Cardiac septum (tissue), 1 donor: ENCODE measurements around the gene MOCS3. TPM values are rescaled to one million over a fixed set of nuclear protein-coding genes. Genes with fewer than 3 reads are reported as not detected.
"Not testable (repeated sequence)": the region's sequence is repeated elsewhere in the genome, so short reads cannot be mapped to it uniquely, and the experiment has no call there.

Experiments
- DNase-seq: peaks from one replicate; pipeline ENCODE4 v3.0.0-alpha.2; 2020; ENCODE audit warnings: low spot score
- intact Hi-C: fragments of 100-400 bp; cut with DNase I; formaldehyde crosslinking; loops from one replicate; pipeline ENCODE4 v1.14.0; 2022
- total RNA-seq: library from RNA; stranded (reverse); fragmentation: NEBNext Ultra II Directional; extraction: Animal tissue kit (Norgen Biotek cat#: 25700); gene quantifications from one replicate; pipeline ENCODE4 v1.2.1, GENCODE V29; 2021
- donor health status: DM: no; HTN: no; CAD: no.

The MOCS3 gene
- total RNA-seq, 1 donor from 2014 or later: 2.8 TPM

- no peak for DNase-seq
- intact Hi-C loops: no loop called here
Observed at GRCh38 chr20:50977066-50978021, 18.7 kb downstream of the MOCS3 start.

DNA sequence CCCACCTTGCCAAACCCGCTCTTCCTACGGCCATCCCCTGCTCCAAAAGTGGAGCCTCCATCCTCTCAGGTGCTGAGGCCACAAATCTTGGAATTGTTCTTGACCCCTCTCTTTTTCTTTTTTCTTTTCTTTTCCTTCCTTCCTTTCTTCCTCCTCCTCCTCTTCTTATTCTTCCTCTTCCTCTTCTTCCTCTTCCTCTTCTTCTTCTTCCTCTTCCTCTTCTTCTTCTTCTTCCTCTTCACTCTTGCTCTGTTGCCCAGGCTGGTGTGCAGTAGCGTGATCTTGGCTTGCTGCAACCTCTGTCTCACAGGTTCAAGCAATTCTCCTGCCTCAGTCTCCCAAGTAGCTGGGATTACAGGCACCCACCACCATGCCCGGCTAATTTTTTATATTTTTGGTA is 19.9 kb downstream of the MOCS3 start:
- intact Hi-C loops, DNase-seq: not testable (repeated sequence)

DNA sequence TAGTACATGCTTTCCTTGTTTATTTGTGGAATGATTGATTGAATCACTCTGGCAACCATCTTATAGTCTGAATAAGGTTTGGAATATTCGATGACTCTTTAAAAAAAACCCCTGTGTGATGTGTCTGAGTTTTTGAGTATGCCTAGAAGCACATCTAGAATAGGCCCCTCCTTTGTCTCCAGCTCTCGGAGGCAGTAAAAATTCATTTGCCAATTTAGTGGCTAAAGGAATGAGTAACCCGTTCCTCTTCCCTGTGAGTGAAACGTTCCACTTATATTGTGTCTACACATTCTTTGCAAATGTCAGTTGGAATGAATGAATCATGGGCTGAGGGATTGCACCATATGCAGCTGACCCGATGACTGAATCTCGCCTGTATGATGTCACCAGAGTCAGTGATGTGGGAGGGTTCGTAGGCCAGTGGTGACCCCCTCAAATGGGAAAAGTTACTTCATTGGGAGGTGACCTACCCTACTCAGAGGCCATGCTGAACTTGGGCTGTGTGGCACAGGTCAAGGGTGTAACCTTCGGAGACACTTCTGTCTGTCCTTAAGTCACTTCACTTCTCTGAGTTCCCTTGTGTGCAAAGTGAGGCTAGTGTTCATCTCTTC is 21.6 kb downstream of the MOCS3 start:
- no peak for DNase-seq
- intact Hi-C loops: loop anchor here (10.0 kb wide), 1 partner anchor 615 kb away; no protein-coding TSS in a partner anchor

DNA sequence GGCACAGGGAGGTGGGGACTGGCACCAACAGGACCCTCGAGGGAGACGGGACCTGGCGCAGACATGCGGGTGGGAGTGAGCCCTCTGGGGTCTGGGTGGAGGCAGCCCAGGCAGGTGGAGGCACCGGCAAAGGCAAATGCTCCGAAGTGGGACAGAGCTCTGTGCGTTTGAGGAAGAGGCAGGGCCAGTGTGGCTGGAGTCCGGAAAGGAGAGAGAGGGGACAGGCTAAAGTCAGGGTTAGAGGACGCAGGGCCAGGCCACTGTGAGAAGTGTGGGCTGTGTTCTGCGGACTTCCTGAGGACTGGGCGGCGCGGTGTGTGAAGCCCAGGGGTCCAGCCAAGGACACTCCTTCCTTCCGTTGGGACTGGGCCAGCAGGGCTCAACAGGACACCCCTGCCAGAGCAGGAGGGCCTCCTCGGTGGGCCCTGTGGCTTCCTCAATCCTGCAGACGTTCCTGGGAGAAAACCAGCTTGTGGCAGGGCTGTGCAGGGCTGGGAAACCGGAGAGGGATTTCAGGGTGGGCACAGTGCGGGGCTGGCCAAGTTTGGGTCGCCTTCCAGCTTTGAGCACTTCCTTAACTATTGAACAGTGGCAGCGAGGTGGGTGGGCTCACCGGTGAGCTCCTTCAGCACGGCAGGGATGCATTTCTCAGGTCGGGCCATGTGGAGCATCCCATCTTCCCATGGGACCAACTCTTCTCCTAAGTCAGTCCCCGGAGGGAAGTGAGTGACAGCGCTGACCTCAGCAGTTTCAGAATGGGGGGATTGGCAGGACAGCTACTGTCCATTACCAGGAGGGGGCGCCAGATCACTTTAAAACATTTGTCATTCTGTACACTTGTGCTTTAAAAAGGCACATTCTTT is 22.5 kb downstream of the MOCS3 start:
- intact Hi-C loops: loop anchor here (10.0 kb wide), 1 partner anchor 614 kb away; no protein-coding TSS in a partner anchor
- DNase-seq: no peak

DNA sequence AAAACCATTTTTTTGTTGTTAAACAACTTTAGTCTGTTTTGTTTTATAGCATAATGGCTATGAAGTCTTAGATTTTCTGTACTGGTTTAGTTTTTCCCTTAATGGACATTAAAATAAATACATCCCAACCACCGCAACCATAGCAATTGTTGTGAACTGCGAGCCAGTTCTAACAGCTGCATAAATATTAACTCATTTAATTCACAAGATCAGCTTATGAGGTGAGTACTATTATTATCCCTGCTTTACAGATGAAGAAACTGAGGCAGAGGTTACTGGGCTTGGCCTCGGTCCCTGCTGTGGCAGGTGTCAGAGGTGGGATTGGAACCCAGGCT is 23.1 kb downstream of the MOCS3 start:
- DNase-seq: no peak
- intact Hi-C loops: loop anchor here (10.0 kb wide), 1 partner anchor 613 kb away; no protein-coding TSS in a partner anchor

DNA sequence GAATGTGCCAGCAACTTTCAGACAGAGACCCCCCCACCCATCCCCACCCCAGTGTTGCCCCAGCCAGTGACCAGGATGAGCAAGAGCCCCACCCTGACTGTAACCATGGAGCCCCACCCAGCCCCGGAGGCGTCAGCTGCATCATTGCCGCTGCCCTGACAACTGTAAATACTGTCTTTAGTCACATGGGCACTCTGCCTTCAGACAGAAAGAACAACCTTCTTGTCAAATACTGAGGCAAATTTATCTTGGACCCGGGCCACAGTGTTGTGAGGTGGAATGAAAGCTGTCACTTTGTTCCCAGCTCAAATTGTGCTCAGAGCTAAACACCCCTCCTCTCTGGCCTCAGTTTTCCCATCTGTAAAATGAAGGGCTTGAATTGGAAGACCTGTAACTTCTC is 23.7 kb downstream of the MOCS3 start:
- DNase-seq: no peak
- intact Hi-C loops: loop anchor here (10.0 kb wide), 1 partner anchor 612 kb away; no protein-coding TSS in a partner anchor

DNA sequence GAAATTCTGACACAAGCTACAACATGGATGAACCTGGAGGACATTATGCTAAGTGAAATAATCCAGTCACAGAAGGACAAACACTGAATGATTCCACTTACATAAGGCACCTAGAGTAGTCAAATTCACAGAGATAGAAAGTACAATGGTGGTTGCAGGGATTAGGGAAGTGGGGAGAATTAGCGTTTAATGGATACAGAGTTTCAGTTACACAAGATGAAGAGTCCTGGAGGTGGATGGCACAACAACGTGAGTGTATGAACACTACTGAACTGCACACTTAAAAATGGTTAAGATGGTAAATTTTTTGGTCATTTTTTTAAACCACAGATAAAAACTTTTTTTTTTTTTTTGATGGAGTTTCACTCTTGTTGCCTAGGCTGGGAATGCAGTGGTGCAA is 24.7 kb downstream of the MOCS3 start:
- no peak for DNase-seq
- intact Hi-C loops: loop anchor here (10.0 kb wide), 1 partner anchor 611 kb away; no protein-coding TSS in a partner anchor

GRCh38 chr20:50987493-50988210 is 29.0 kb downstream of the MOCS3 start:
- DNase-seq: no peak
- intact Hi-C loops: loop anchor here (2.0 to 10.0 kb wide), 2 partner anchors 319 to 607 kb away; no protein-coding TSS in a partner anchor

DNA sequence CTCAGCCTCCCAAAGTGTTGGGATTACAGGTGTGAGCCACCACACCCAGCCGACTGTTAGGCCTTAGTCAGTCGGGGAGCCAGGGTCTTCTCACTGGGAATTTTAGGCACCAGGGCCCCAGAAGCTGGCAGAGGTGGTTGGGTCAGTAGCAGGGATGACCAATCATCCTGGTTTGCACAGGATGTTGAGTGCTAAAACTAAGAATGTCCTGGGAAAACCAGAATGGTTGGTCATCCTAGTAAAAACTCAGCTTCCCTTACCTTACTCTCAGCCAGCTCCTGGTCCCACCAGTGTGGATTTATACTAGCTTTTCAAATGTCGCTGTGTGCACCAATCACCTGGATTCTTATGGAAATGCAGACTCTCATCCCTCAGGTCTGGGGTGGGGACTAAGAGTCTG is 32.5 kb downstream of the MOCS3 start:
- intact Hi-C loops: no loop called here
- DNase-seq: no peak

- intact Hi-C loops: no loop called here
- DNase-seq: no peak
Observed at GRCh38 chr20:50992336-50992732, 33.7 kb downstream of the MOCS3 start.

DNA sequence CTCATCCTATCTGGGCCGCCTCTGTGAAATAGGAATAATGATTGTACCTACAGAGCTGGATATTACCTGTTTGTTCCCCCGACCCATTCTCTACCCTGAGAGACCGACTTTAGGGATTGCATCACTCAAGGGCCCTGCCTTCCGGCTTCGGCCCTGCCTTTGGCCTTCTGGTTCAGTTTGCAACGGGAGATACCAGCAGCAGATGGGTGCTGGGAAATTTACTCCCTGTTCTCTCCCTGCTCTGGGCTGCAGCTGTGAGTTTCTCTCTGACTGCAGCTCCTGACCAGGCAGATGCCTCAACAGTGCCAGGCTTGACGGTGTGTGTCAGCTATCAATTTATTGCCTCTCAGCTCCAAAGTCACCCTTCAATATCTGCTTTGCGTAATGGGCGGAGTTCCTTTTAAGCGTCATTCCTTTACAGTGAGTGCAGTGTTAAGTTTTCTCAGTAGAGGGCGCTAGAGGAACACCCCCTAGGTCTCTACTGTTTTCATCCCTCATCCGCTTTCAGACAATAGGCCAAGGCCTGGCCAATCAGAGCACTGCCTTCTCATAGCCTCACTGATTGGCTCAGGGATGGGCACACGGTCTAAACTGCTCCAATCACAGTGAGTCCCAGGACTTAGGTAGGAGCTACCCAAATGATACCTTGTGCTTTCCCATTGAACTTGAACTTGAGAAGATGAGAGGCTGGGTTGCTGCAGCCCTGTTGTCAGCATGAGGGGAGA is 34.3 kb downstream of the MOCS3 start:
- intact Hi-C loops: no loop called here

DNA sequence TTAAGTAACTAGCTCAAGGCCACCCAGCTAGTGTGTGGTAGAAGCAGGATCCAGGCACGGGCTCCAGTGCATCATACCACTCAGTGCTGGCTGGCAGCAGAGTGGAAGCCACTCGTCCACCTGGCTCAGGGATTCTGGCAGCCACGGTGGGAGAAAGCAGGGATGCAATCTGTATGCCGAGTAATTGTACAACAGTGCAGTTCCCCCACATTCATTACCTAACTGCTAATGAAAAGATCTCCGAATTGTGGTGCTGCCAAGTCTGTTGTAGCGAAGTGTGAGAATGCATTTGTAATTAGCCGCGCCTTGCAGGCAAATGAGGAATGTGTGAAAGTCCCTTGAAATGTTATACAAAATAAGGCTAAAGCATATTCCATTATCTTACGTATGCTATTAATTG is 35.3 kb downstream of the MOCS3 start:
- DNase-seq: no peak
- intact Hi-C loops: no loop called here

More for the DNA sequence above, 34.3 kb downstream of the MOCS3 start:
- no peak for DNase-seq

DNA sequence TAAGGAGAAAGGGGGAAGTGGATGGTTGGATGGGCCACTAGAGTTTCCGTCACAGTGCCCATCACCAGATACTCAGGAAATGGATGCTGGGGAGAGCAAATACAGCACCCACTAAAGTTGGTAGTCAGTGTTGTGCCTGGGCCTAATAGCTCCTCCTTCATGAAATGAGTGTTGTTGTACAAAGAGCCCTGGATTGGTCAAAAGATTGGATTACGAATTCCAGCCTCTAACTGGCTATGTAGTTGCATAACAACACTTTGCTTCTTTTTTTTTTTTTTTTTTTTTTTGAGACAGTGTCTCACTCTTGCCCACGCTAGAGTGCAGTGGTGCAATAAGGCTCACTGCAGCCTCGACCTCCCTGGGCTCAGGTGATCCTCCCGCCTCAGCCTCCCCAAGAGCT is 36.9 kb downstream of the MOCS3 start:
- DNase-seq: no peak
- intact Hi-C loops: no loop called here

DNA sequence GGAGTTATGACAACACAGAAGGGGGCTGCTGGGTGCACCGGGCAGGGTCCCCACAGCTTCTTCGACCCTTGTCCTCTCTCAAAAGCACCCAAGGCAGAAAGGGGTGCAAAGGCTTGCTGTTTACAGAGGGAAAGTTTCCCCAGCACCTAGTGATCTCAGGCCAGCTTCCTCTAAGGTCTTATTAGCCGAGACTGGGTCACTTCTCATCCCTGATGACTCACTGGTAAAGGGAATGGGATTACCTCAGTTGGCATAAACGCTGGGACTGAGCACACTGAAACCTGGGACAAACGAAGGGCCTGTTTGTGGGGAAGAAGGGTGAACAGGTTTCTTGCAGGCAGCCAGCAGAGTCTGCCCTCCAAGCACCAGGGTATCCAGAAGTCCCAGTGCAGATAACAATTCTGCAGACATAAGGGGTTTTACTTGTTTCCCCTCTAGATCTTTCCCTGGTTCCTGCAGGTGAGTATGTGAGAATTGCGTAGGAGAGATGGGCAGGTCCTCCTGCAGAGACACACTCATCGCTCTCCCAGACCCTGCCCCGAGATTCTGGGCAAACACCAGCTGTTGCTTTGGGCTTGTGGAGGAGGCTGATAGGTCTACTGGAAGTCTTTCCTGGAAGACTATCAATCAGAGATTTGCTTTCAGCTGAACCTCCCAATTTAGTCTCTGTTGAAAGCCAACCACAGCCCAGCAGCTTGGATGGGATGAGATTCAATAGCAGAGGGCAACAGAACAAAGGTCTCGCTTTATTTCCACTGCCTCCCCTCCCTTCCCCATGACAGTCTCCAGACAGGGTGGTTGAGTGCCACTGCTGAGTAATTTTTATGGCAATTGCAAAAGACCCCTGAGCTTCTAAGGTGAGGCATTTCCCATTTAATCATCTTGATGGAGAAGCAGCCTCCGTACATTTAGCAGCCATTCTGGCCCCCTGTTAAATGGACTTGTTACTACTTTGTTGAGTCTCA is 38.6 kb downstream of the MOCS3 start:
- DNase-seq: no peak
- intact Hi-C loops: no loop called here

DNA sequence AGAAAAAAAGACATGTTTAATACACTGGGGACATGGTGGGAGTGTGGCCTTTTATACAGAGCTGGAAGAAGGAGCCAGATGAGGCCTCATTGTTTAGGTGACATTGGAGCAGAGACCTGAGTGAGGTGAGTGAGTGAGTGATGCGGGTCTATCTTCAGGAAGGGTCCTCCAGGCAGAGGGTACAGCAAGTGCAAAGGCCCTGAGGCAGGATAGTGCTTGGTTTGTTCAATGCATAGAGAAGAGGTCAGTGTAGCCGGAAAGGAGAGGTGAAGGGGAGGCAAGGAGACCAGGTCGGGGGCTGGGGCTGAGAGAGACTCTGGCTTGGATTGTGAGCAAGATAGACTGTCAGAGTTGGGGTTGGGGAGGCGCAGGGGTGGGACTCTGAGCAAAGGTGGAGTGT is 40.7 kb downstream of the MOCS3 start:
- DNase-seq: no peak
- intact Hi-C loops: no loop called here

DNA sequence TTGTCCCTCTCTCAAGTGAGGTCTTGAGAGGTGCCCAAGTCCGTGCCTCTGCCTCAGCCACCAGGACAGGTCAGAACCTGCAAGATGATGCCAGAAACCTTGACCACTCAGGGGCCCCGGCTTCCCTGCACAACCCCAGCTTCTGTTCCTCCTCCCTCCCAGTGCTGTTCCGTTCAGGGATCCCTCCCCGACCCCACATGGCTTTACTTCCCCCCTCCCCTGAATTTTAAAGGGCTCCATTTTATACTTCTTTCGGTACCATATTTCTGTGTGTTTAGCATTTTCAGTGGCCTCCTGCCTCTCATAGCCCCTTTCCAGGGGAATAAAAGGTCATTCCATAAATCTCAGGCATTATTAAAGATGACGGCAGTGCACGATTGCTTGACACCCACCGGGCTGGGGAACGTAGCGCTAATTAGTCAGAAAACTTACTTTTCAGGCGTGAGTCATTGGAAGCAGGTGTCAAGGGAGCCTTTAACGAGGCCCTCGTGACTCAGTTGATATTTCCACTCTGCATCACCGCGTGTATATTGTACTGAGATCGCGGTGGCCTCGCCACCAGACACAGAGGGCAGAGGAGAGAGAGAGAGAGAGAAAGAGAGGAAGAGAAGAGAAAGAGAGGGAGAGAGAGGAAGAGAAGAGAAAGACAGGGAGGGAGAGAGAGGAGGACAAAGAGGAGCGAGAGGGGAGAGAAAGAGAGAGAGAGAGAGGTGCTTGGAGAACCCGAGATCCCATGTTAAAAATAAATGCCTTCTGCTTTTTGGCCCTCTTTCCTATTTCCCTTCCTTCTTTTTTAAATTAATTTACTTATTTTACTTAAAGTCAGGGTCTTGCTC is 43.0 kb downstream of the MOCS3 start:
- intact Hi-C loops: no loop called here

GRCh38 chr20:51002633-51003032 is 44.0 kb downstream of the MOCS3 start:
- intact Hi-C loops: no loop called here

More for the DNA sequence above, 43.0 kb downstream of the MOCS3 start:
- DNase-seq: no peak

More at GRCh38 chr20:51002633-51003032, 44.0 kb downstream of the MOCS3 start:
- DNase-seq: no peak
